Measurements from ENCODE around the gene TMA7. TPM values are rescaled to one million over a fixed set of nuclear protein-coding genes. Genes with fewer than 3 reads are reported as not detected.

Gene TMA7
- total and polyA plus RNA-seq, 10 of the 15 experiments (the other 5 are each of a cell fraction or from before 2014, with no cell fraction given), result 319 to 1,760 (median 752) TPM

- H4K20me1 ChIP-seq (ENCODE audit: control insufficient read depth, insufficient read depth), result no peaks in the 10 kb centered on the region
- TF ChIP-seq PBX3 (IDR thresholded peaks at IDR 0.05; ENCODE audit: insufficient replicate concordance, low read depth, low read length) (no peak), MEF2A (IDR thresholded peaks at IDR 0.05; ENCODE audit: insufficient read depth, low read depth, low read length) (no peak), FOXK2 (IDR thresholded peaks at IDR 0.05) (no peak), TBL1XR1 (IDR thresholded peaks at IDR 0.05; ENCODE audit: low read depth, low read length) (no peak), SRF (IDR thresholded peaks at IDR 0.05; ENCODE audit: low read depth in 2 of 2, low read length in 2 of 2) (no peak), EP300 (IDR thresholded peaks at IDR 0.05; ENCODE audit: borderline replicate concordance in 1 of 2, control insufficient read depth in 1 of 2, low read depth in 2 of 2, low read length in 2 of 2) (no peak), BACH1 (IDR thresholded peaks at IDR 0.05; ENCODE audit: borderline replicate concordance) (no peak)
- TF ChIP-seq, protein P1, sequence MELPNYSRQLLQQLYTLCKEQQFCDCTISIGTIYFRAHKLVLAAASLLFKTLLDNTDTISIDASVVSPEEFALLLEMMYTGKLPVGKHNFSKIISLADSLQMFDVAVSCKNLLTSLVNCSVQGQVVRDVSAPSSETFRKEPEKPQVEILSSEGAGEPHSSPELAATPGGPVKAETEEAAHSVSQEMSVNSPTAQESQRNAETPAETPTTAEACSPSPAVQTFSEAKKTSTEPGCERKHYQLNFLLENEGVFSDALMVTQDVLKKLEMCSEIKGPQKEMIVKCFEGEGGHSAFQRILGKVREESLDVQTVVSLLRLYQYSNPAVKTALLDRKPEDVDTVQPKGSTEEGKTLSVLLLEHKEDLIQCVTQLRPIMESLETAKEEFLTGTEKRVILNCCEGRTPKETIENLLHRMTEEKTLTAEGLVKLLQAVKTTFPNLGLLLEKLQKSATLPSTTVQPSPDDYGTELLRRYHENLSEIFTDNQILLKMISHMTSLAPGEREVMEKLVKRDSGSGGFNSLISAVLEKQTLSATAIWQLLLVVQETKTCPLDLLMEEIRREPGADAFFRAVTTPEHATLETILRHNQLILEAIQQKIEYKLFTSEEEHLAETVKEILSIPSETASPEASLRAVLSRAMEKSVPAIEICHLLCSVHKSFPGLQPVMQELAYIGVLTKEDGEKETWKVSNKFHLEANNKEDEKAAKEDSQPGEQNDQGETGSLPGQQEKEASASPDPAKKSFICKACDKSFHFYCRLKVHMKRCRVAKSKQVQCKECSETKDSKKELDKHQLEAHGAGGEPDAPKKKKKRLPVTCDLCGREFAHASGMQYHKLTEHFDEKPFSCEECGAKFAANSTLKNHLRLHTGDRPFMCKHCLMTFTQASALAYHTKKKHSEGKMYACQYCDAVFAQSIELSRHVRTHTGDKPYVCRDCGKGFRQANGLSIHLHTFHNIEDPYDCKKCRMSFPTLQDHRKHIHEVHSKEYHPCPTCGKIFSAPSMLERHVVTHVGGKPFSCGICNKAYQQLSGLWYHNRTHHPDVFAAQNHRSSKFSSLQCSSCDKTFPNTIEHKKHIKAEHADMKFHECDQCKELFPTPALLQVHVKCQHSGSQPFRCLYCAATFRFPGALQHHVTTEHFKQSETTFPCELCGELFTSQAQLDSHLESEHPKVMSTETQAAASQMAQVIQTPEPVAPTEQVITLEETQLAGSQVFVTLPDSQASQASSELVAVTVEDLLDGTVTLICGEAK (IDR thresholded peaks at IDR 0.05; ENCODE audit: borderline replicate concordance), result no peak
- TF ChIP-seq, protein P2, sequence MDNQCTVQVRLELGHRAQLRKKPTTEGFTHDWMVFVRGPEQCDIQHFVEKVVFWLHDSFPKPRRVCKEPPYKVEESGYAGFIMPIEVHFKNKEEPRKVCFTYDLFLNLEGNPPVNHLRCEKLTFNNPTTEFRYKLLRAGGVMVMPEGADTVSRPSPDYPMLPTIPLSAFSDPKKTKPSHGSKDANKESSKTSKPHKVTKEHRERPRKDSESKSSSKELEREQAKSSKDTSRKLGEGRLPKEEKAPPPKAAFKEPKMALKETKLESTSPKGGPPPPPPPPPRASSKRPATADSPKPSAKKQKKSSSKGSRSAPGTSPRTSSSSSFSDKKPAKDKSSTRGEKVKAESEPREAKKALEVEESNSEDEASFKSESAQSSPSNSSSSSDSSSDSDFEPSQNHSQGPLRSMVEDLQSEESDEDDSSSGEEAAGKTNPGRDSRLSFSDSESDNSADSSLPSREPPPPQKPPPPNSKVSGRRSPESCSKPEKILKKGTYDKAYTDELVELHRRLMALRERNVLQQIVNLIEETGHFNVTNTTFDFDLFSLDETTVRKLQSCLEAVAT (IDR thresholded peaks at IDR 0.05), result no peak
- H3K36me3 ChIP-seq (ENCODE audit: control insufficient read depth in 2 of 2, insufficient read depth in 2 of 2, low read length in 1 of 2), result no peaks in the 10 kb centered on the region
- FAIRE-seq, result no peak
- no TSS peak for BruUV-seq (replicated peaks)
- ChIA-PET CTCF (interaction anchor here (0.9 to 1.2 kb wide), 3 partner anchors 12 to 71 kb away, joined by 3 read pairs; no protein-coding TSS in a partner anchor), POLR2A (interaction anchor here (0.7 kb wide), 2 partner anchors 17 to 132 kb away, joined by 3 to 6 read pairs; no protein-coding TSS in a partner anchor), SMC1A (ENCODE audit: uncharacterized antibody, unreplicated experiment) (interaction anchor here (1.2 kb wide), 1 partner anchor 72 kb away, joined by 3 read pairs; no protein-coding TSS in a partner anchor), RAD21 (ENCODE audit: unreplicated experiment) (interaction anchor here (0.6 kb wide), 1 partner anchor 222 kb away, joined by 3 read pairs; no protein-coding TSS in a partner anchor)
- H3K4me1 ChIP-seq (ENCODE audit: control insufficient read depth, insufficient read depth, low read length), result peaks cover 21% of the 10 kb centered on the region
- in situ Hi-C loops (cut with MboI) (no loop called here), intact Hi-C loops (cut with micrococcal nuclease; ENCODE audit: unreplicated experiment) (no loop called here)
- peaks cover 11% of the 10 kb centered on the region for H3K79me2 ChIP-seq (ENCODE audit: control insufficient read depth, insufficient read depth, low read length)
- no peak for ATAC-seq
- no peak overlapping the region for H3K9ac ChIP-seq (ENCODE audit: control insufficient read depth, insufficient read depth, low read length)
- no peak overlapping the region for H3K27ac ChIP-seq (ENCODE audit: control insufficient read depth, insufficient read depth)
- no peaks in the 10 kb centered on the region for H3K9me3 ChIP-seq (replicated peaks; ENCODE audit: control insufficient read depth, insufficient read depth, low read length)
- WGBS (ENCODE audit: insufficient coverage, insufficient replicate concordance, low lambda C conversion rate, missing lambda C conversion rate), result 86% methylated on average over 9 of the region's 9 CpGs
- no peak overlapping the region for H2AFZ ChIP-seq (ENCODE audit: control insufficient read depth, low read depth, low read length)
- H3K4me2 ChIP-seq (ENCODE audit: control insufficient read depth, insufficient read depth), result no peak overlapping the region
- no peak for DNase-seq (ENCODE audit: low read depth, low spot score)
- no peak overlapping the region for H3K4me3 ChIP-seq
- H3K27me3 ChIP-seq (replicated peaks in 1 of 2; ENCODE audit: control insufficient read depth in 2 of 2, insufficient read depth in 2 of 2, low read length in 1 of 2), result no peaks in the 10 kb centered on the region
These were observed 36.5 kb downstream of the TMA7 start for GRCh38 chr3:48476426-48477053.

Measured in GM12878 (cell line).